Measurements from ENCODE around the gene SSBP3.

DNA sequence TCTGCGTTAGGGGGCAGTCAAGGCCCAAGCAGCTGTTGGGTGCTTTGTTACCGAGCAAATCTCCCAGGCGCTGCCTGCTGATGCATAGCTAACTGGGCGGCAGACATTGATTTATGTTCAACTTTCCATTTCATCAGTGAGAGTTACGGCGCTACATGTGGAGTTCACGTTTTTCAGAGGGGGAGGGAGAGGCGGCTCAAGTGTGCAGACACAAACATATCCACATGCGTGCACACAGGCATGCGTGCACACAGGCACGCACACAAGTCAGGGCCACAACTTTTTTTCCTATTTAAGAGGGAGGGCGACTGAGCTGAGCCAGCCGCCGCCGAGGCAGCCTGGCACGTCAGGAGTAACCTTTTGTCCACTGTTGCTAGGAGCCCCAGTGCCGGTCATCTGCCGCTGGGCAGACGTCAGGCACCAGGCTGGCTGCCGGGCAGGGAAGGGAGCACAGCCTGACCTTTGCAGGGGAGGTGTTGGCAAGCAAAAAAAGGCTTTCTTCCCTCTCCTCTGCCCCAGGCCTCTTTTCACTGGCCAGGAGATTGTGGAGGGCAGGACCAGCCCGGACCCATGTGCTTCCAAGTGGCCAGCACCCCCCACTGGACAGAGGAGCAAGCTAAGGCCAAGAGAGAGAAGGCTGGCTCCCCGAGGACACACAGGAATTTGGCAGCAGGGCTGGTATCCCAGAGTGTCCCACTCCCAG lies 133.0 kb downstream of the SSBP3 start:
- TF ChIP-seq EZH2phosphoT487 (conservative IDR thresholded peaks at IDR 0.05; ENCODE audit: low read length) = no peak
- TF ChIP-seq, protein P1, sequence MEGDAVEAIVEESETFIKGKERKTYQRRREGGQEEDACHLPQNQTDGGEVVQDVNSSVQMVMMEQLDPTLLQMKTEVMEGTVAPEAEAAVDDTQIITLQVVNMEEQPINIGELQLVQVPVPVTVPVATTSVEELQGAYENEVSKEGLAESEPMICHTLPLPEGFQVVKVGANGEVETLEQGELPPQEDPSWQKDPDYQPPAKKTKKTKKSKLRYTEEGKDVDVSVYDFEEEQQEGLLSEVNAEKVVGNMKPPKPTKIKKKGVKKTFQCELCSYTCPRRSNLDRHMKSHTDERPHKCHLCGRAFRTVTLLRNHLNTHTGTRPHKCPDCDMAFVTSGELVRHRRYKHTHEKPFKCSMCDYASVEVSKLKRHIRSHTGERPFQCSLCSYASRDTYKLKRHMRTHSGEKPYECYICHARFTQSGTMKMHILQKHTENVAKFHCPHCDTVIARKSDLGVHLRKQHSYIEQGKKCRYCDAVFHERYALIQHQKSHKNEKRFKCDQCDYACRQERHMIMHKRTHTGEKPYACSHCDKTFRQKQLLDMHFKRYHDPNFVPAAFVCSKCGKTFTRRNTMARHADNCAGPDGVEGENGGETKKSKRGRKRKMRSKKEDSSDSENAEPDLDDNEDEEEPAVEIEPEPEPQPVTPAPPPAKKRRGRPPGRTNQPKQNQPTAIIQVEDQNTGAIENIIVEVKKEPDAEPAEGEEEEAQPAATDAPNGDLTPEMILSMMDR (IDR thresholded peaks at IDR 0.05; ENCODE audit: insufficient read depth, low read length, poor library complexity, severe bottlenecking) = no peak
